ENCODE measurements around the gene APBB1IP. TPM values are rescaled to one million over a fixed set of nuclear protein-coding genes. Genes with fewer than 3 reads are reported as not detected.
"Not testable (repeated sequence)": the region's sequence is repeated elsewhere in the genome, so short reads cannot be mapped to it uniquely, and the experiment has no call there.

APBB1IP gene
- total RNA-seq, 1 donor from 2014 or later = 1.4 TPM

DNA sequence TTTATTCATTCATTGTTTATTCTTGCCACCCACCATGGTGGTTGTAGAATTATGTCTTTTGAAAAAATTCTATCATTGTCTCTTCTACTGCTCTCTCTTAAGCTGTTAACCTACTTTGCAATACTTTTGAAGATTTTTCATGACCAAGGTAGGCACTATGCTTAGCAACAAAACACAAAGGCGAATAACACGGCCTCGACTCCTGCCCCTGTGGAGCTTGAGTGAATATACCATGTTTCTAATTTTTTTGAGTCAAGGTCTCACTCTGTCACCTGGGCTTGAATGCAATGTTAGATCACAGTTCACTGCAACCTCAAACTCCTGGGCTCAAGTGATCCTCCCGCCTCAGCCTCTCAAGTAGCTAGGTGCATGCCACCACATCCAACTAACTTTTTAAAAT is 39.4 kb downstream of the APBB1IP start:
- DNase-seq (ENCODE audit: low spot score) = no peak

DNA sequence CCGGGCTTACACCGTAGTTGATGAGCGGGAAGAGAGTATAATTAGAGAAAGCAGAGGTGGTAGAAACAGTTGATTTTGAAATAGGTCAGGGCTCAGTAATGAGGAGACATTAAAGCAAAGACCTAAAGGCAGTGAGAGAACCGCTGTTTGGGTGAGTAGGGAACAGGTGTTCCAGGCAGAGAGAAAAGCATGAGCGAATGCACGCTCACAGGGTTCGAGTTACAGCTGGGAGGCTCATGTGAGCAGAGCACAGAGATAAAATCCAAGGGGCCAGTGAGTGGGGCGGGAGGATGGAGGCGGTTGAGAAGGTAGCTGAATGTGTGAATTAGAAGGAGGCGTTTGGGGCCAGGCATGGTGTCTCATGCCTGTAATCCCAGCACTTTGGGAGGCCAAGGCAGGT is 39.9 kb downstream of the APBB1IP start:
- no peak for DNase-seq (ENCODE audit: low spot score)

DNA sequence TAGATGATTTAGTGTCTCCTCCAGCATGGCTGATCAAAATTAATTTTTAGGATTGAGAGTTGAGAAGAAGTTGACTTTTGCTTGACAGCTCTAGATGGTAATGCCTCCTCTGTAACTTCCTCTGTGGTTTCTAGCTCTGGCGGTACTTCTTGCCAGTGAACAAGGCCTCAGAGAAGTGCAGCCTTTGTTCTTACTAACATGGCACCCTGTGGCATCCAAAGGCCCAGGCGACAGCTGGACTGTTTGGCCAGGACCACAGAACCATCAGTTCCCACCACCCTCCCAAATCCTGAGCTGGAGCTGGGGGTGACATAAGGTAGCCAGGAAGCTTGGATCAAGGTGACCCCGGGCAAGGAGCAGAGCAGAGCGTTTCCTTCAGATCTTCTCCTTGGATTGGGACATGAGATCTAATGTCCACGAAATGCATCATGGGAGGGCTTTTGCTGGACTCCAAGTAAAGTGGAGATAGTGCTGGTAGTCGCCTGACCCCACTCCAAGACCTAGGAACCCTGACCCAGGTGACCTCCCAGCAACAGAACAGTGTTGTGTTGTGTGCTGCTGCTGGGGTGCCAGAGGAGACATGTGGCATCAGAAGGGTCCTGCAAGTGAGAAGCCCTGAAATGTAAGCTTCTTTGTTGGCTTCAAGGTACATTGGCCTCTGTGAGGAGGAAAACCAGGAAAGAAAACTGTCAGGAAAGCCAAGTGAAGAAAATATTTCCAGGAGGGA is 41.8 kb downstream of the APBB1IP start:
- DNase-seq (ENCODE audit: low spot score) = no peak

DNA sequence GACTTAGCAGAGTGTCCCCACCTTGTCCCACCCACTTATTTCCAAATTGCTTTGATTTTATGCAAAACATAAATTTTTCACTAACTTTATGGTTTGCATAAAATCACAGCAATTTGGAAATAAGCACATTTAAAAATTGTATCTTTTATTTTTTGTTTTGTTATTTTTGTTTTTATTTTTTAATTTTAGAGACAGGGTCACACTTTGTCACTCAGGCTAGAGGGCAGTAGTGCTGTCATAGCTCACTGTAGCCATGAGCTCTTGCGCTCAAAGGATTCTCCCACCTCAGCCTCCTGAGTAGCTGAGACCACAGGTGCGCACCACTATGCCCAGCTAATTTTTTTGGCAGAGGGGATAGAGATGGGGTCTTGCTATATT is 43.2 kb downstream of the APBB1IP start:
- no peak for DNase-seq (ENCODE audit: low spot score)

DNA sequence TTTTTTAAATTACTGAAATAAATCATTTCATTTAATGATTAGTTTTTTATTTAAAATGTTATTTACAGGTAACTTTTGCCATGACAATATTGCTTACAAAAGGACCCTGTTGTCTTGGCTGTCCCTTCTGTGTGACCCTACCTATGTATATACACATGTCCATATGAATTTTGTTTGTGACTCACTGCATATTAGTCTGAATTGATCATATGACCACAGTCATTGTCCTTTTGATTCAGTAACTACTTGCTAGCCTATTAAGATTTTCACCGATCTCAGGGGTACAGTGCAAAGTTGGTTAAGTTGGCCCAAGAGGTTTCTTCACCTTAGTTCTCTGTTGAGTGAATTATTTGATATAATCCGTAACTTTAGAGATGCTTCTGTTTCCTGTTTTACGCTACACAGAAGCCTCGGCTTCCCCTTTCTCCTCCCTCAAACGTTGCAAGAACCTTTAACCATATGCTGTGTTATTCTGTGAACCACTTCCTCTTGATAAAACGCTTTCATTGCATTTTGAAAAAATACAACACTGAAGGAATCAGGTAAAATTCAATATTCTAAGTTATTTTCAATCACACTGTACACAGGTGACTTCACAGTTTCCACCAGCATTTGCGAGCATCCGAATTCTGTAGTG is 43.9 kb downstream of the APBB1IP start:
- peak; percentile 23 for DNase-seq (ENCODE audit: low spot score)

DNA sequence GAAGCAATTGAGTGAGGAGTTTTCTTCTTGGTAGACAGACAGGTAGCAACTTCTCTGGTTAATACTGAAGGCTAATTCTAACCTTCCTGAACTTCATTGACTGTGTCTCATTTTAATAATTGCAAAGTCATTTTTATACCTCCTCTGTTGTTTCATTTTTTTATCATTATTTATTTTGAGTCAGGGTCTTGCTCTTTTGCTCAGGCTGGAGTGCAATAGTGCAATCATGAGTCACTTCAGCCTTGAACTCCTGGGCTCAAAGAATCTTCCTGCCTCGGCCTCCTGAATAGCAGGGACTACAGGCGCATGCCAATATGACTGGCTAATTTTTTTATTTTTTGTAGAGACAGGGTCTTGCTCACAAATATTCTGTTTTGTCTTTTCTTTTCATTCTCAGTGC is 45.4 kb downstream of the APBB1IP start:
- no peak for DNase-seq (ENCODE audit: low spot score)

DNA sequence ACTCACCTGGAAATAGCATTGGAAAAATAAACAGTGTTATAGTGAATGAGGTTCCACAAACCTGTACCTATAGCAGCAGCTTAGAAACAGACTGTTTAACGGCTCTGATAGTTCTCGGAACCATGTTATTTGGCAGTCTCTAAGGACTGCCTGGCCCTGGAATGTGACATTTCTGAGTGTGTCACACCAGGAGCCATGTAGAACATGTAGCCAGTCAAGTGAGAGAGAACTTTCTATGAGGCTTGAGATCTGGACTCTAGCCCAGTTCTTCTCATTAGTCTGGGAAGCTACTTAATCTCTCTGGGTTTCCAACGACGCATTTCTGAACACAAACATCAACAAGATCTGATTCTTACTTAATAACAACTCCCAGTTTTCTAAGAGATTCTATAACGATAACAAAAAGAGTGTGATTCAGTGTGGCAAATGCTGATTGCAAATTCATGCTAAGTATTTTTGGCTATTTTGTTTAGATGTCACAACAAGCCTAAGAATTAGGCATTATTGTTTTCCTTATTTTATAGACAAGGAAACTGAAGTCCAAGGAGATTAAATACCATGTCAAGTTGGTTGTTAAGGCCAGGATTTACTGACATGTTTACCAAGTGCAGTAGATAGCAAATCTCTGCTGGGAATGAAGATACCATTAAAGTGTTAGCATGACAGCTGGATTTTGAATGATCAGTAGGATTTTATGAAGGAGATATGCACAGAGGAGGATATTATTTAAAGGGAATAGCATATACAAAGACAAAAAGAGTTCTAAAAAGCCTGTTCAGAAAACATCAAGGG is 47.2 kb downstream of the APBB1IP start:
- DNase-seq (ENCODE audit: low spot score) = peak; percentile 30

DNA sequence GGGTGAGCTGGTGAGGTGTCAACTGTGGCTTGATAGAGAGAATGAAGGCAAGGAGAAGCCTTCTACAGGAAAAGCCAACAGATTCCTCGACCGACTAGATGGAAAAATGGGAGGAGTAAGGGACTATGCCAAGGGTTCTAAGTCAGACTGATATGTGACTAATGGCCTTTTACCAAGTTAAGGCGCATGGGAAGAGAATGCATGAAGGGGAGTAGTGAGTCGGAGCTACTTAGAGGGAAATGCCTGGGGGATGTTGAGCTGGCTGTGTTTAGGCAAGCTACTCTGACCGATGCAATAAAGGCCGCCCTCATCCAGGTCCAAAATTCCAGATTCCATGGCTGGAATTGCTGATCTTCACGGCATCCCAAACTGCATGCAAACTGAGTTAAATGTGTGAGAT is 48.2 kb downstream of the APBB1IP start:
- peak; percentile 55 for DNase-seq (ENCODE audit: low spot score)

DNA sequence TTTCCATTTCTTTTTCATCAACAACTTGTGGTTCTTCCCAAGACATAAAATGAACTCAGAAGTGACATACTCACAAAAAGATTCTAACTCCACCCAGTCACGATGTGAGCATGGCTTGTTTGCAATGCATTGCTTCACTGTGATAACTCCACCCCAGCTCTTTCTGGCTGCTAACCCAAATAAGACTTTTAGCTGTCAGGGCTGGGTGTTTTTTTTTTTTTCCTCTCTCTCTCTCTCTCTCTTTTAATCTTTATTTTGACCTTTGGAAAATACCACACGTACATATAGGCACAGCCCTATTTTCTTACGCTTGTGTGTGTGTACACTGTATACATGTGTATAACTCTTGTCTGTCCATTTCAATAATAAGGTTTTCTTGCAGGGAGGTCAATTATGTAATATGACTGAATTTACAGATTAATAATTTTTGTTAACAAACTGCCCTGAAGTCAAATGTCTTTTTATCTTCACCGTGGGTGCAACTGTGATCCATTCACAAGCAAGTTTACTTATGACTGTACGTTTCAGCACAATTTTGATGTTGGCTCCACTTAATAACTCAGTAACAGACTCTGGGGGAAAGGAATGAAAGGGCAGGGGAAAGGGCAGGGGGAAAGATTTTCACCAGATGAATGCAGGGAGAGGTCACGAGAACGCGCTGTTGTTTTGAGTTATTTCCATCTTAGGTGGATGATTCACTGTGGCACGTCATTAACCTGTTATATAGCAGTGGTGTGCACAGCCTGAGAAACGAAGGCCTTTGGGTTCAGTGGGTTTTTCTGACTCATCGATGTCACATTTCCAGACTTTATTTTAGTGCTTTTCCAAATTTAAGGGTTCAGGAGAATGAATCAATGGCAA is 49.1 kb downstream of the APBB1IP start:
- peak; percentile 91 for DNase-seq (ENCODE audit: low spot score)

DNA sequence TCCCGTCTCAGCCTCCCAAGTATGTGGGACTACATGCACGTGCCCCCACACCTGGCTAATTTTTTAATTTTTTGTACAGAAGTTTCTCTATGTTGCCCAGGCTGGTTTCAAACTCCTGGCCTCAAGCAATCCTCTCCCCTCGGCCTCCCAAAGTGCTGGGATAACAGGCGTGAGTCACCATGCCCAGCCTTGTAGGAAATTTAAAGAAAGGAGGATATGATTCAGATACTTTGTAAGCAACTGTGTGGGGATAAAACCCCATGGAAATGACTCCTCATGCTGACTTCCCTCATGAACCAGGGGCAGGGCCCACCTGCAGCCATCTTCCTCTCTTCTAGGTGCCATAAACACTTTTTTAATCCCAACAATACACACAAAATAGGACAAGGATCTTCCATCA is 50.2 kb downstream of the APBB1IP start:
- DNase-seq (ENCODE audit: low spot score) = no peak

DNA sequence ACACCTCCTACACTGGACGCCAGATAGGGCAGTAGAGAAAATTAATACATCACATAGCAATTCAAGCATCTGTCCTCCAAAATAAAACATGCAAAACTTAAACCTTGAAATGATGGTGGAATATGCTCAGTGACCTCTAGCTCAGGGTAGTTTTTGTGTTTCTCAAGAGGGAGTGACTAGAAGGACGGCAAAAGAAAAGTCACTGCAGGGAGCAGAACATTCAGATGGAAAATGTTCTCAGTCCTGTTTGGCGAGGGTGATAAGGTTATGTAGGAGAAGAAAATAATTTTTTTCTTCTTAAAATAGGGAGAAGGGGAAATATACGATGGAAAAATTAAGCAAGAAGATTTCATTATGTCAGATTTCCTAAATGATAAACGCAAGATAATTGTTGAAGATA is 50.9 kb downstream of the APBB1IP start:
- no peak for DNase-seq (ENCODE audit: low spot score)

DNA sequence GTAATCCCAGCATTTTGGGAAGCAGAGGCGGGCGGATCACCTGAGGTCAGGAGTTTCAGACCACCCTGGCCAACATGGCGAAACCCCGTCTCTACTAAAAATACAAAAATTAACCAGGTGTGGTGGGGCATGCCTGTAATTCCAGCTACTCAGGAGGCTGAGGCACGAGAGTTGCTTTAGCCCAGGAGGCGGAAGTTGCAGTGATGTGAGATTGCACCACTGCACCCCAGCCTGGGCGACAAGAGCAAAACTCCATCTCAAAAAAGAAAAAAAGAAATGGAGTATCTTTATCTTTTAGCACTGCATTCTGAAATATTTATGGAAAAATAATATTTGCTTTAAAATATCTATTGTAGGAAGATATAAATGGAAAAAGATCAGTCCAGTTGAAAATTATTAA is 52.2 kb downstream of the APBB1IP start:
- not testable (repeated sequence) for DNase-seq (ENCODE audit: low spot score)

DNA sequence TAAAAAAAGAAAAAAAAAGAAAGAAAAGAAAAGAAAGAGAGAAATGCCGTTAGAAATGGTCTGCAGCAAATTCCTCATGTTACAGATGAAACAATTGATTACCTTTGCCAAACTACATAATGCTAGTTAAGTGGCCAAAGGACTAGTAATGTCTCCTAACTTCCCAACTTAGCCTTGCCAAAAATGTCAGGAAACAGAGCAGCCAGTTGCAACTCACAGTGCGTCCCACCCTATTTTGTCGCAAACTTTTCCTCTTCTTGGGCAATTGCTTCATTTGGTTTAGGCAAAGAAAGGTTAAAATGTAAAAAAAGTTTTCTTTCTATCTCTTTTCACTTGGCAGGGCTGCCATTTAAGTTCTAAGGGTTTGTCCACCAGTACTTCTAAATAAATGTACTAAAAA is 53.1 kb downstream of the APBB1IP start:
- no peak for DNase-seq (ENCODE audit: low spot score)

DNA sequence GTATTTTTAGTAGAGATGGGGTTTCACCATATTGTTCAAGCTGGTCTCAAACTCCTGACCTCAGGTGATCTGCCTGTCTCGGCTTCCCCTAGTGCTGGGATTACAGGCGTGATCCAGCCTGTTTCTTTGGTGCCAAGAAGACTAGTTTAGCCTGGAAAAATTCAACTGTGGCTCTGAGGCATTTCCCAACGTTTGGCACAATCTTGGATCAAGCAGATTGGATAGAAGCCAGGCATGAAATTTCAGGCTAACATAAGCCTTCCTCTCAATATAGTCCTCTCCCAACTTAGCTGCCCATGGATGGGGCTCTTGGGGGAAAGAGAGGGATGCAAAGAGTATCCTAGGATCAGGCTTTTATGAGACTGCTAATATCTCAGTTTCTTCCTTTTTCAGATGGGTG is 53.8 kb downstream of the APBB1IP start:
- no peak for DNase-seq (ENCODE audit: low spot score)

DNA sequence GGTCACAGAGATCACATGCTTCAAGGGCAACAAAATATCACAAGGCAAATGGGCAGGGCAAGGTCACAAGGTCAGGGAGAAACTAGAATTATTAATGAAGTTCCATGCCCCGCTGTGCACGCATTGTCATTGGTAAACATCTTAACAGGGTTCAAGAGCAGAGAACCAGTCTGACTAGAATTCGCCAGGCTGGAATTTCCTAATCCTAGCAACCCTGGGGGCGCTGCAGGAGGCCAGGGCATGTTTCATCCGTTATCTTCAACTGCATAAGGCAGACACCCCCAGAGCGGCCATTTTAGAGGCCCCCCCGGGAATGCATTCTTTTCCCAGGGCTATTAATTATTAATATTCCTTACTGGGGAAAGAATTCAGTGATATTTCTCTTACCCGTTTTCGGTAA is 54.6 kb downstream of the APBB1IP start:
- not testable (repeated sequence) for DNase-seq (ENCODE audit: low spot score)

DNA sequence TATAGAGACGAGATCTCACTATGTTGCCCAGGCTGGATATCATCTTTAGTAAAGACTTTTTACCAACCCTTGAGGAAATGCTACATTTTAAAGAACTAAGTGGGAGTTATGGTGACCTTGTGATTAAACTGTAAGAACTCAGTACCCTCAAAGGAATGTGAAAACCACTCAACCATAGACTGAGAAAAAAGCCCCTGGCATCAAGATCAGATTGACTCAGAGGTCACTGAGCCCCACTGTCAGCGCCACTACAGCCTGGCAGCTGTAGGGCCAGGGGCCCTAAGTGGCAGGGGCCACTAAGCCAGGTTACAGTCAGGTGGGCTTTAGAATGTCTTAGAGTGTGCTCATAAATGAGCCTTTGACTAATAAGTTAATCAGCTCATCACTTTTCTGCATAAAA is 55.9 kb downstream of the APBB1IP start:
- DNase-seq (ENCODE audit: low spot score) = no peak

DNA sequence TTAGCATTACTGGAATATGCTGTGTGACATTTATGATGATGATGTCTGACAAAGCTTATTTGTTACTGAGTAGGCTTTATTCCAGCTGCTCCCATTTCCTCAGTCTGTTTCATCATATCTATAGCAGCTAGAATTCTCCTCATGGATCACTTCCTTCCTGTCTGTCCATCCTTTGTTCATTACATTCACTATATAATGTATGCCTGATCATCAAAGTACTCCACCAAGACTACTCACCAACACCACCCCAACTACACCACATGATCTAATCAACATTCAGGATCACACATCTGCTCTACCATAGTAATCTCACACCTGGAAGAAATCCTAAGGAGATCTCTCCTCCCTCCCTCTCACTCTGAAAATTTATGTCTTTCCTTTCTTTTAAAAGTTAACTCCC is 61.3 kb downstream of the APBB1IP start:
- no peak for DNase-seq (ENCODE audit: low spot score)

DNA sequence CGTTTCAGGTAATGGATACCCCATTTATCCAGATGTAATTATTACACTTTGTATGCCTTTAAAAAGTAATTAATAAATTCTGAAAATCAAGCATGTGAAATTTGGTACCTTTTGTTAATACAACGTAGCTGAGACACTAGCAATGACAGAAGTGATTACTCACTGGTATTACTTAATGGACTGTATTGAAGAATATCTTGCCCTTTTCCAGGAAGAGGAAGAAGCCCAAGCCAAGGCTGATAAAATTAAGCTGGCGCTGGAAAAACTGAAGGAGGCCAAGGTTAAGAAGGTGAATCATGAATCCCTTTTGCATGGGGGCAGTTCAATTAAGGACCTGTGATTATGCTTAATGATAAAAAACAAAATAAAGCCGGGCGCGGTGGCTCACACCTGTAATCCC is 64.8 kb downstream of the APBB1IP start:
- no peak for DNase-seq (ENCODE audit: low spot score)

DNA sequence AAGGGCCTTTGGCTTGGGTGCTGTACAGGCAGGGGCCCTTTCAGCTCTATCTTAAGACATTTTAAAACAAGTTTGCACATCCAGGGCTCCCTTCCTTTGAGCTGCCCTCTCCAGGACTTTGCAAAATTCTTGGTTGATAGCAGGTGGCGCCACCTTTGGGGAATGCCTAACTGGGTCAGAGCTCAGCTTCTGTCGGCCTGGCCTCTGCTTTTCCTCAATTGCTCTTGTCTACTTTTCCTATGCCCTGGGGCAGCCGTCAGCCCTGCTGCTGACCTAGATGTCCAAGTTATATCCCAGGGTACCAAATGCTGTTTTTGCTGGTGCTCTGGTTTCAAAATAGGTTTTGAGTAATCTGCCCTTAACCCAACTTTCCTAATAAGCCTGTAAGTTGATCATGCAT is 65.8 kb downstream of the APBB1IP start:
- no peak for DNase-seq (ENCODE audit: low spot score)

DNA sequence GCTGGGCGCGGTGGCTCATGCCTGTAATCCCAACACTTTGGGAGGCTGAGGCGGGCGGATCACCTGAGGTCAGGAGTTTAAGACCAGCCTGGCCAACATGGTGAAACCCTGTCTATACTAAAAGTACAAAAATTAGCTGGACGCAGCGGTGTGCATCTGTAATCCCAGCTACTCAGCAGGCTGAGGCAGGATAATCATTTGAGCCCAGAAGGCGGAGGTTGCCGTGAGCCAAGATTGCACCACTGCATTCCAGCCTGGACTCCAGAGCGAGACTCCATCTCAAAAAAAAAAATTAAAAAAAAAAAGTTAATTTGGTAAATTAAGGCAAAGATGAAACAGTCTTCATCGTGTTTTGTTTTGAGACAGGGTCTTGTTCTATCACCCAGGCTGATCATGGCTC is 66.3 kb downstream of the APBB1IP start:
- DNase-seq (ENCODE audit: low spot score) = not testable (repeated sequence)

DNA sequence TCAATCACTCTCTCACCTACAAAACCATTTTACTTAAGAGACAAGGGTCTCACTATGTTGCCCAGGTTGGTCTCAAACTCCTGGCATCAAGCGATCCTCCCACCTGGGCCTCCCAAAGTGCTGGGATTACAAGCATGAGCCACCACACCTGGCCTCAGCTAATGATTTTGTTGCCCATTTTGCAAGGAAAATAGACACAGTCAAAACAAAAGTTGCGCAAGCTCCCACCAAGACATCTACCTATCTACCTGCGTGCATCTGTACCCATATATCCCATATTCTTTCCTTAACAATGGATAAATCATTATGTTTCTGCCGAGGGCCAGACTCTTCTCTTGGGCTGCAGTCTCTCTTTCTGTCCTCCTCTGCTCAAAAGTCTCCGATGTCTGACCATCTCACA is 67.3 kb downstream of the APBB1IP start:
- DNase-seq (ENCODE audit: low spot score) = no peak

DNA sequence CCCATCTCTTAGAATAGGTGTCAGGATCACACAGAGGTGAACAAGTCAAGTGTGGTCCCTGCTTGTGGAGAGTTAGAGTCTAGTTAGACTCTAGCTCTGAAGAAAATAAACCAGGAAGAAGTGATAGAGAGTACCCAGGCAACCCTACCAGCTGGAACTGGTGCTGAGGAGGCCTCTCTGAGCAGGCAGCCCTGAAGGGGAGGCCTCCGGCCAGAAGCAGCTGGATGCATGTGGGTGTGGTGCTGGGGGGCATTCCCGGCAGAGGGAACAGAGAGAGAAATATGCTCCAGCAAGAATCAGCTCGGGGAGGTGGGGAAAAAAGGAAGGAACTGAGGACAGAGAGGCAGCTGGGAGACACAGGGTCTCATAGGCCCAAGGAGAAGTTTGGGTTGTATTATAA is 68.6 kb downstream of the APBB1IP start:
- DNase-seq (ENCODE audit: low spot score) = no peak

All from umbilical cord (tissue), 2 donors.